ENCODE measurements around the gene FOXO6.
A peak's percentile ranks its signal among the peaks of the same experiment; 100 is the strongest.

FOXO6 gene

GRCh38 chr1:41360786-41361494 lies at the start of gene FOXO6:
TSS of gene FOXO6 (plus strand) at chr1:41361434.
- peak within 1 kb of the TSS; percentile 53 to 69 for H3K4me3 ChIP-seq (ENCODE audit: low read length in 2 of 2)
- H3K4me1 ChIP-seq (ENCODE audit: control insufficient read depth in 2 of 2, insufficient read depth in 2 of 2, low read length in 2 of 2): peaks cover 30 to 36% of the 10 kb centered on the region in 2 donors
- peaks cover 8 to 10% of the 10 kb centered on the region in 2 donors for H3K27me3 ChIP-seq (ENCODE audit: control insufficient read depth in 2 of 2, insufficient read depth in 2 of 2, low read length in 2 of 2)
- H3K9ac ChIP-seq (ENCODE audit: low read depth in 1 of 2, low read length in 2 of 2): peak within 1 kb of the TSS; percentile 23 to 26
- H3K9me3 ChIP-seq (ENCODE audit: control insufficient read depth in 2 of 2, low read length in 2 of 2): no peaks in the 10 kb centered on the region
- H3K27ac ChIP-seq (ENCODE audit: low read depth in 2 of 2, low read length in 2 of 2): peak within 1 kb of the TSS; percentile 50
- H3K36me3 ChIP-seq (ENCODE audit: control insufficient read depth in 2 of 2, insufficient read depth in 2 of 2, low read length in 2 of 2): no peaks in the 10 kb centered on the region

GRCh38 chr1:41312991-41313645 lies 48.1 kb upstream of the FOXO6 start:
- Histone ChIP-seq H3K27ac (ENCODE audit: low read depth in 2 of 2, low read length in 2 of 2) (no peak overlapping the region), H3K36me3 (ENCODE audit: control insufficient read depth in 2 of 2, insufficient read depth in 2 of 2, low read length in 2 of 2) (no peaks in the 10 kb centered on the region), H3K9ac (ENCODE audit: low read depth in 1 of 2, low read length in 2 of 2) (no peak overlapping the region), H3K9me3 (ENCODE audit: control insufficient read depth in 2 of 2, low read length in 2 of 2) (no peaks in the 10 kb centered on the region), H3K27me3 (ENCODE audit: control insufficient read depth in 2 of 2, insufficient read depth in 2 of 2, low read length in 2 of 2) (no peaks in the 10 kb centered on the region), H3K4me3 (ENCODE audit: low read length in 2 of 2) (no peak overlapping the region), H3K4me1 (ENCODE audit: control insufficient read depth in 2 of 2, insufficient read depth in 2 of 2, low read length in 2 of 2) (no peaks in the 10 kb centered on the region)

- H3K27me3 ChIP-seq (ENCODE audit: control insufficient read depth in 2 of 2, insufficient read depth in 2 of 2, low read length in 2 of 2): no peaks in the 10 kb centered on the region
- no peaks in the 10 kb centered on the region for H3K4me1 ChIP-seq (ENCODE audit: control insufficient read depth in 2 of 2, insufficient read depth in 2 of 2, low read length in 2 of 2)
- H3K36me3 ChIP-seq (ENCODE audit: control insufficient read depth in 2 of 2, insufficient read depth in 2 of 2, low read length in 2 of 2): no peaks in the 10 kb centered on the region
- no peak overlapping the region for H3K4me3 ChIP-seq (ENCODE audit: low read length in 2 of 2)
- H3K9ac ChIP-seq (ENCODE audit: low read depth in 1 of 2, low read length in 2 of 2): no peak overlapping the region
- H3K27ac ChIP-seq (ENCODE audit: low read depth in 2 of 2, low read length in 2 of 2): no peak overlapping the region
- H3K9me3 ChIP-seq (ENCODE audit: control insufficient read depth in 2 of 2, low read length in 2 of 2): no peaks in the 10 kb centered on the region
Observed at GRCh38 chr1:41313661-41314131, 47.5 kb upstream of the FOXO6 start.

GRCh38 chr1:41314376-41315145 lies 46.7 kb upstream of the FOXO6 start:
- Histone ChIP-seq H3K9ac (ENCODE audit: low read depth in 1 of 2, low read length in 2 of 2) (no peak overlapping the region), H3K36me3 (ENCODE audit: control insufficient read depth in 2 of 2, insufficient read depth in 2 of 2, low read length in 2 of 2) (no peaks in the 10 kb centered on the region), H3K4me3 (ENCODE audit: low read length in 2 of 2) (no peak overlapping the region), H3K9me3 (ENCODE audit: control insufficient read depth in 2 of 2, low read length in 2 of 2) (no peaks in the 10 kb centered on the region), H3K27ac (ENCODE audit: low read depth in 2 of 2, low read length in 2 of 2) (no peak overlapping the region), H3K4me1 (ENCODE audit: control insufficient read depth in 2 of 2, insufficient read depth in 2 of 2, low read length in 2 of 2) (no peaks in the 10 kb centered on the region), H3K27me3 (ENCODE audit: control insufficient read depth in 2 of 2, insufficient read depth in 2 of 2, low read length in 2 of 2) (no peaks in the 10 kb centered on the region)

GRCh38 chr1:41315146-41315822 lies 46.0 kb upstream of the FOXO6 start:
- H3K9ac ChIP-seq (ENCODE audit: low read depth in 1 of 2, low read length in 2 of 2): no peak overlapping the region
- no peaks in the 10 kb centered on the region for H3K4me1 ChIP-seq (ENCODE audit: control insufficient read depth in 2 of 2, insufficient read depth in 2 of 2, low read length in 2 of 2)
- no peak overlapping the region for H3K4me3 ChIP-seq (ENCODE audit: low read length in 2 of 2)
- no peaks in the 10 kb centered on the region for H3K36me3 ChIP-seq (ENCODE audit: control insufficient read depth in 2 of 2, insufficient read depth in 2 of 2, low read length in 2 of 2)
- H3K27ac ChIP-seq (ENCODE audit: low read depth in 2 of 2, low read length in 2 of 2): no peak overlapping the region
- no peaks in the 10 kb centered on the region for H3K27me3 ChIP-seq (ENCODE audit: control insufficient read depth in 2 of 2, insufficient read depth in 2 of 2, low read length in 2 of 2)
- no peaks in the 10 kb centered on the region for H3K9me3 ChIP-seq (ENCODE audit: control insufficient read depth in 2 of 2, low read length in 2 of 2)

GRCh38 chr1:41315871-41316270 lies 45.4 kb upstream of the FOXO6 start:
- H3K27me3 ChIP-seq (ENCODE audit: control insufficient read depth in 2 of 2, insufficient read depth in 2 of 2, low read length in 2 of 2): no peaks in the 10 kb centered on the region
- no peaks in the 10 kb centered on the region for H3K36me3 ChIP-seq (ENCODE audit: control insufficient read depth in 2 of 2, insufficient read depth in 2 of 2, low read length in 2 of 2)
- no peak overlapping the region for H3K27ac ChIP-seq (ENCODE audit: low read depth in 2 of 2, low read length in 2 of 2)
- H3K4me3 ChIP-seq (ENCODE audit: low read length in 2 of 2): no peak overlapping the region
- no peak overlapping the region for H3K9ac ChIP-seq (ENCODE audit: low read depth in 1 of 2, low read length in 2 of 2)
- H3K4me1 ChIP-seq (ENCODE audit: control insufficient read depth in 2 of 2, insufficient read depth in 2 of 2, low read length in 2 of 2): no peaks in the 10 kb centered on the region
- no peaks in the 10 kb centered on the region for H3K9me3 ChIP-seq (ENCODE audit: control insufficient read depth in 2 of 2, low read length in 2 of 2)

- no peaks in the 10 kb centered on the region for H3K9me3 ChIP-seq (ENCODE audit: control insufficient read depth in 2 of 2, low read length in 2 of 2)
- H3K27me3 ChIP-seq (ENCODE audit: control insufficient read depth in 2 of 2, insufficient read depth in 2 of 2, low read length in 2 of 2): no peaks in the 10 kb centered on the region
- no peaks in the 10 kb centered on the region for H3K4me1 ChIP-seq (ENCODE audit: control insufficient read depth in 2 of 2, insufficient read depth in 2 of 2, low read length in 2 of 2)
- H3K4me3 ChIP-seq (ENCODE audit: low read length in 2 of 2): no peak overlapping the region
- no peak overlapping the region for H3K27ac ChIP-seq (ENCODE audit: low read depth in 2 of 2, low read length in 2 of 2)
- no peaks in the 10 kb centered on the region for H3K36me3 ChIP-seq (ENCODE audit: control insufficient read depth in 2 of 2, insufficient read depth in 2 of 2, low read length in 2 of 2)
- H3K9ac ChIP-seq (ENCODE audit: low read depth in 1 of 2, low read length in 2 of 2): no peak overlapping the region
Observed at GRCh38 chr1:41317361-41317760, 43.9 kb upstream of the FOXO6 start.

- Histone ChIP-seq H3K27ac (ENCODE audit: low read depth in 2 of 2, low read length in 2 of 2) (no peak overlapping the region), H3K4me3 (ENCODE audit: low read length in 2 of 2) (no peak overlapping the region), H3K9ac (ENCODE audit: low read depth in 1 of 2, low read length in 2 of 2) (no peak overlapping the region), H3K36me3 (ENCODE audit: control insufficient read depth in 2 of 2, insufficient read depth in 2 of 2, low read length in 2 of 2) (no peaks in the 10 kb centered on the region), H3K4me1 (ENCODE audit: control insufficient read depth in 2 of 2, insufficient read depth in 2 of 2, low read length in 2 of 2) (no peaks in the 10 kb centered on the region), H3K27me3 (ENCODE audit: control insufficient read depth in 2 of 2, insufficient read depth in 2 of 2, low read length in 2 of 2) (no peaks in the 10 kb centered on the region), H3K9me3 (ENCODE audit: control insufficient read depth in 2 of 2, low read length in 2 of 2) (no peaks in the 10 kb centered on the region)
Observed at GRCh38 chr1:41318135-41318534, 43.1 kb upstream of the FOXO6 start.

GRCh38 chr1:41319106-41319755 lies 42.0 kb upstream of the FOXO6 start:
- Histone ChIP-seq H3K9me3 (ENCODE audit: control insufficient read depth in 2 of 2, low read length in 2 of 2) (no peaks in the 10 kb centered on the region), H3K4me3 (ENCODE audit: low read length in 2 of 2) (no peak overlapping the region), H3K27ac (ENCODE audit: low read depth in 2 of 2, low read length in 2 of 2) (no peak overlapping the region), H3K9ac (ENCODE audit: low read depth in 1 of 2, low read length in 2 of 2) (no peak overlapping the region), H3K4me1 (ENCODE audit: control insufficient read depth in 2 of 2, insufficient read depth in 2 of 2, low read length in 2 of 2) (no peaks in the 10 kb centered on the region), H3K36me3 (ENCODE audit: control insufficient read depth in 2 of 2, insufficient read depth in 2 of 2, low read length in 2 of 2) (no peaks in the 10 kb centered on the region), H3K27me3 (ENCODE audit: control insufficient read depth in 2 of 2, insufficient read depth in 2 of 2, low read length in 2 of 2) (no peaks in the 10 kb centered on the region)

Data from mucosa of rectum (tissue), 2 donors.